ENCODE data around the gene GAS7. TPM values are rescaled to one million over a fixed set of nuclear protein-coding genes. Genes with fewer than 3 reads are reported as not detected.

Gene GAS7
- total RNA-seq, 1 donor from 2014 or later = 0.26 TPM

GRCh38 chr17:10172241-10172741 is 26.1 kb downstream of the GAS7 start:
- H3K9me3 Mint-ChIP-seq = peaks cover 8% of the 10 kb centered on the region
- intact Hi-C loops (cut with micrococcal nuclease) = no loop called here
- no peaks in the 10 kb centered on the region for H3K36me3 Mint-ChIP-seq (ENCODE audit: low read depth)
- no peak overlapping the region for H3K27ac Mint-ChIP-seq
- H3K4me3 Mint-ChIP-seq = no peak overlapping the region
- H3K27me3 Mint-ChIP-seq = peaks cover 12% of the 10 kb centered on the region
- H3K4me1 Mint-ChIP-seq = peaks cover 8% of the 10 kb centered on the region
- no peak for DNase-seq

GRCh38 chr17:10171581-10171981 is 26.8 kb downstream of the GAS7 start:
- intact Hi-C loops (cut with micrococcal nuclease) = no loop called here
- no peak overlapping the region for H3K4me3 Mint-ChIP-seq
- no peak overlapping the region for H3K27ac Mint-ChIP-seq
- no peaks in the 10 kb centered on the region for H3K36me3 Mint-ChIP-seq (ENCODE audit: low read depth)
- peaks cover 8% of the 10 kb centered on the region for H3K9me3 Mint-ChIP-seq
- DNase-seq = no peak
- peaks cover 12% of the 10 kb centered on the region for H3K27me3 Mint-ChIP-seq
- peaks cover 8% of the 10 kb centered on the region for H3K4me1 Mint-ChIP-seq

GRCh38 chr17:10171122-10171571 is 27.3 kb downstream of the GAS7 start:
- Mint-ChIP-seq H3K4me1 (peaks cover 8% of the 10 kb centered on the region), H3K4me3 (no peak overlapping the region), H3K27ac (no peak overlapping the region), H3K36me3 (ENCODE audit: low read depth) (no peaks in the 10 kb centered on the region), H3K9me3 (peaks cover 8% of the 10 kb centered on the region), H3K27me3 (peaks cover 12% of the 10 kb centered on the region)
- intact Hi-C loops (cut with micrococcal nuclease) = no loop called here
- DNase-seq = no peak

- intact Hi-C loops (cut with micrococcal nuclease) = no loop called here
- peaks cover 8% of the 10 kb centered on the region for H3K4me1 Mint-ChIP-seq
- no peak overlapping the region for H3K4me3 Mint-ChIP-seq
- no peak for DNase-seq
- no peaks in the 10 kb centered on the region for H3K36me3 Mint-ChIP-seq (ENCODE audit: low read depth)
- peaks cover 8% of the 10 kb centered on the region for H3K9me3 Mint-ChIP-seq
- peaks cover 12% of the 10 kb centered on the region for H3K27me3 Mint-ChIP-seq
- H3K27ac Mint-ChIP-seq = no peak overlapping the region
Observed at GRCh38 chr17:10170233-10170632, 28.2 kb downstream of the GAS7 start.

- intact Hi-C loops (cut with micrococcal nuclease) = no loop called here
- H3K36me3 Mint-ChIP-seq (ENCODE audit: low read depth) = no peaks in the 10 kb centered on the region
- no peak for DNase-seq
Observed at GRCh38 chr17:10169290-10169689, 29.1 kb downstream of the GAS7 start.

GRCh38 chr17:10166176-10166935 is 32.0 kb downstream of the GAS7 start:
- Mint-ChIP-seq H3K27me3 (peaks cover 8% of the 10 kb centered on the region), H3K9me3 (no peaks in the 10 kb centered on the region), H3K4me1 (peaks cover under 1% of the 10 kb centered on the region), H3K27ac (no peak overlapping the region), H3K36me3 (ENCODE audit: low read depth) (no peaks in the 10 kb centered on the region), H3K4me3 (no peak overlapping the region)
- no peak for DNase-seq
- intact Hi-C loops (cut with micrococcal nuclease) = no loop called here

More at GRCh38 chr17:10169290-10169689, 29.1 kb downstream of the GAS7 start:
- Mint-ChIP-seq H3K4me3 (no peak overlapping the region), H3K9me3 (peaks cover 8% of the 10 kb centered on the region), H3K27ac (no peak overlapping the region), H3K4me1 (peaks cover 8% of the 10 kb centered on the region), H3K27me3 (peaks cover 12% of the 10 kb centered on the region)

GRCh38 chr17:10162096-10162495 is 36.3 kb downstream of the GAS7 start:
- intact Hi-C loops (cut with micrococcal nuclease) = no loop called here
- Mint-ChIP-seq H3K4me3 (no peak overlapping the region), H3K27me3 (no peaks in the 10 kb centered on the region), H3K9me3 (no peaks in the 10 kb centered on the region), H3K4me1 (no peaks in the 10 kb centered on the region), H3K36me3 (ENCODE audit: low read depth) (no peaks in the 10 kb centered on the region), H3K27ac (no peak overlapping the region)
- DNase-seq = no peak

- peaks cover 3% of the 10 kb centered on the region for H3K4me1 Mint-ChIP-seq
- H3K27ac Mint-ChIP-seq = no peak overlapping the region
- H3K9me3 Mint-ChIP-seq = no peaks in the 10 kb centered on the region
- no peak overlapping the region for H3K4me3 Mint-ChIP-seq
- H3K36me3 Mint-ChIP-seq (ENCODE audit: low read depth) = no peaks in the 10 kb centered on the region
- no peaks in the 10 kb centered on the region for H3K27me3 Mint-ChIP-seq
- intact Hi-C loops (cut with micrococcal nuclease) = no loop called here
- no peak for DNase-seq
Observed at GRCh38 chr17:10161386-10161785, 37.0 kb downstream of the GAS7 start.

- Mint-ChIP-seq H3K4me3 (no peak overlapping the region), H3K4me1 (peaks cover 3% of the 10 kb centered on the region), H3K9me3 (no peaks in the 10 kb centered on the region), H3K27ac (no peak overlapping the region), H3K36me3 (ENCODE audit: low read depth) (no peaks in the 10 kb centered on the region), H3K27me3 (no peaks in the 10 kb centered on the region)
- no peak for DNase-seq
- intact Hi-C loops (cut with micrococcal nuclease) = no loop called here
Observed at GRCh38 chr17:10156948-10157607, 41.3 kb downstream of the GAS7 start.

- Mint-ChIP-seq H3K27me3 (peaks cover 1% of the 10 kb centered on the region), H3K4me1 (peaks cover 5% of the 10 kb centered on the region), H3K4me3 (no peak overlapping the region), H3K27ac (no peak overlapping the region), H3K36me3 (ENCODE audit: low read depth) (no peaks in the 10 kb centered on the region), H3K9me3 (no peaks in the 10 kb centered on the region)
- DNase-seq = no peak
- intact Hi-C loops (cut with micrococcal nuclease) = no loop called here
Observed at GRCh38 chr17:10156599-10156947, 41.8 kb downstream of the GAS7 start.

- DNase-seq = no peak
- Mint-ChIP-seq H3K27me3 (peaks cover 1% of the 10 kb centered on the region), H3K36me3 (ENCODE audit: low read depth) (no peaks in the 10 kb centered on the region), H3K9me3 (no peaks in the 10 kb centered on the region), H3K4me1 (peaks cover 5% of the 10 kb centered on the region), H3K4me3 (no peak overlapping the region), H3K27ac (no peak overlapping the region)
- intact Hi-C loops (cut with micrococcal nuclease) = no loop called here
Observed at GRCh38 chr17:10156077-10156435, 42.4 kb downstream of the GAS7 start.

GRCh38 chr17:10155371-10156076 is 42.9 kb downstream of the GAS7 start:
- no peak overlapping the region for H3K27ac Mint-ChIP-seq

GRCh38 chr17:10151667-10152496 is 46.5 kb downstream of the GAS7 start:
- Mint-ChIP-seq H3K27me3 (peaks cover 3% of the 10 kb centered on the region), H3K27ac (no peak overlapping the region), H3K36me3 (ENCODE audit: low read depth) (no peaks in the 10 kb centered on the region), H3K4me1 (peaks cover 13% of the 10 kb centered on the region), H3K4me3 (no peak overlapping the region), H3K9me3 (no peaks in the 10 kb centered on the region)
- DNase-seq = no peak
- intact Hi-C loops (cut with micrococcal nuclease) = no loop called here

More at GRCh38 chr17:10155371-10156076, 42.9 kb downstream of the GAS7 start:
- Mint-ChIP-seq H3K9me3 (no peaks in the 10 kb centered on the region), H3K36me3 (ENCODE audit: low read depth) (no peaks in the 10 kb centered on the region), H3K27me3 (peaks cover 1% of the 10 kb centered on the region), H3K4me1 (peaks cover 5% of the 10 kb centered on the region), H3K4me3 (no peak overlapping the region)
- intact Hi-C loops (cut with micrococcal nuclease) = no loop called here
- no peak for DNase-seq
